Measurements from ENCODE around the gene CFAP299.
"Not testable (repeated sequence)": the region's sequence is repeated elsewhere in the genome, so short reads cannot be mapped to it uniquely, and the experiment has no call there.

Gene CFAP299

GRCh38 chr4:80655662-80656061, 320.1 kb downstream of the CFAP299 start:
- CTCF ChIA-PET = no interaction called here

GRCh38 chr4:80670118-80670517, 334.6 kb downstream of the CFAP299 start:
- CTCF ChIA-PET = interaction anchor here (0.8 kb wide), 1 partner anchor 26 kb away, joined by 3 read pairs; no protein-coding TSS in a partner anchor
- H3K27ac ChIP-seq; DNase-seq (ENCODE audit: low spot score); POLR2A ChIA-PET (ENCODE audit: low non-redundant PET): not testable (repeated sequence)

More at GRCh38 chr4:80655662-80656061, 320.1 kb downstream of the CFAP299 start:
- POLR2A ChIA-PET (ENCODE audit: low non-redundant PET) = no interaction called here
- no peak for DNase-seq (ENCODE audit: low spot score)
- TF ChIP-seq CTCF (conservative IDR thresholded peaks at IDR 0.05; ENCODE audit: low read depth) = no peak
- H3K27ac ChIP-seq = no peak overlapping the region

- ChIA-PET CTCF (no interaction called here), POLR2A (ENCODE audit: low non-redundant PET) (no interaction called here)
- DNase-seq (ENCODE audit: low spot score) = no peak
- H3K27ac ChIP-seq = no peak overlapping the region
- no peak for TF ChIP-seq CTCF (conservative IDR thresholded peaks at IDR 0.05; ENCODE audit: low read depth)
These were observed 342.9 kb downstream of the CFAP299 start for GRCh38 chr4:80678413-80678812.

- TF ChIP-seq CTCF (conservative IDR thresholded peaks at IDR 0.05; ENCODE audit: low read depth) = no peak
- H3K27ac ChIP-seq = no peak overlapping the region
- ChIA-PET CTCF (no interaction called here), POLR2A (ENCODE audit: low non-redundant PET) (no interaction called here)
- DNase-seq (ENCODE audit: low spot score) = no peak
These were observed 345.4 kb downstream of the CFAP299 start for GRCh38 chr4:80680934-80681333.

- no peak overlapping the region for H3K27ac ChIP-seq
- ChIA-PET CTCF (no interaction called here), POLR2A (ENCODE audit: low non-redundant PET) (no interaction called here)
- no peak for TF ChIP-seq CTCF (conservative IDR thresholded peaks at IDR 0.05; ENCODE audit: low read depth)
- no peak for DNase-seq (ENCODE audit: low spot score)
These were observed 349.7 kb downstream of the CFAP299 start for GRCh38 chr4:80685214-80685613.

GRCh38 chr4:80687736-80688135, 352.2 kb downstream of the CFAP299 start:
- CTCF ChIA-PET; POLR2A ChIA-PET (ENCODE audit: low non-redundant PET); H3K27ac ChIP-seq; DNase-seq (ENCODE audit: low spot score): not testable (repeated sequence)

GRCh38 chr4:80694171-80694570, 358.6 kb downstream of the CFAP299 start:
- ChIA-PET CTCF (no interaction called here), POLR2A (ENCODE audit: low non-redundant PET) (no interaction called here)
- H3K27ac ChIP-seq = no peak overlapping the region
- TF ChIP-seq CTCF (conservative IDR thresholded peaks at IDR 0.05; ENCODE audit: low read depth) = no peak
- peak; percentile 1 for DNase-seq (ENCODE audit: low spot score)

GRCh38 chr4:80705311-80705710, 369.8 kb downstream of the CFAP299 start:
- ChIA-PET CTCF (no interaction called here), POLR2A (ENCODE audit: low non-redundant PET) (no interaction called here)
- TF ChIP-seq CTCF (conservative IDR thresholded peaks at IDR 0.05; ENCODE audit: low read depth) = no peak
- no peak for DNase-seq (ENCODE audit: low spot score)
- H3K27ac ChIP-seq = no peak overlapping the region
